Endothelial cell of umbilical vein (primary cell): ENCODE measurements around the gene TENT4A. TPM values are rescaled to one million over a fixed set of nuclear protein-coding genes. Genes with fewer than 3 reads are reported as not detected.
"Not testable (repeated sequence)": the region's sequence is repeated elsewhere in the genome, so short reads cannot be mapped to it uniquely, and the experiment has no call there.

Experiments
- BruUV-seq: library from RNA; stranded (reverse); fragments of 400-500 nt; replicated peaks from 2 replicates; lab custom pipeline; 2021; lab: Mats Ljungman, UMichigan
- CTCF ChIA-PET: fragments of 300-600, 350-600 bp; sonication (Branson Sonifier 250); formaldehyde crosslinking; loops from one replicate; lab custom pipeline; 2021; ENCODE audit warnings: antibody characterized with exemption, inconsistent platforms; lab: Charles Lee
- POLR2A ChIA-PET: fragments of 300-600, 350-600 bp; sonication (Branson Sonifier 250); formaldehyde crosslinking; loops from one replicate; lab custom pipeline; 2021; ENCODE audit warnings: antibody characterized with exemption, inconsistent platforms; lab: Charles Lee
- DNase-seq: peaks from one replicate; pipeline ENCODE4 v3.0.0-alpha.2; 2011; ENCODE audit warnings: low read depth, low spot score
- FAIRE-seq: peaks from 2 replicates; lab custom pipeline; 2011; peaks lifted over from hg19 to GRCh38; lab: Jason Lieb, UNC
- H2AFZ ChIP-seq: 2 replicates; pipeline ENCODE4 v1.6.0; 2012; ENCODE audit warnings: low read depth, low read length, control low read depth, inconsistent platforms
- H3K27ac ChIP-seq: 2 replicates; pipeline ENCODE4 v1.5.1; 2011; ENCODE audit warnings: low read depth, mild to moderate bottlenecking, control low read depth, low read length, moderate library complexity; ENCODE audit not compliant: insufficient read depth
- H3K27me3 ChIP-seq, 2 experiments: 2 replicates each; pipeline versions ENCODE4 v1.6.0 to v1.6.1; 2011; ENCODE audit warnings: low read length in 2 of 2, mixed read lengths in 1 of 2; ENCODE audit not compliant: control insufficient read depth in 2 of 2, insufficient read depth in 2 of 2
- H3K36me3 ChIP-seq, 2 experiments: 2 replicates in 1 of 2; 3 replicates in 1 of 2; pipeline ENCODE4 v1.5.1; 2011; ENCODE audit warnings: low read length in 2 of 2, mild to moderate bottlenecking in 1 of 2, moderate library complexity in 1 of 2; ENCODE audit not compliant: control insufficient read depth in 2 of 2, insufficient read depth in 2 of 2; ENCODE audit errors: extremely low read depth in 1 of 2
- H3K4me1 ChIP-seq: 3 replicates; pipeline ENCODE4 v1.5.1; 2011; ENCODE audit warnings: mild to moderate bottlenecking, low read length; ENCODE audit not compliant: control insufficient read depth, insufficient read depth; ENCODE audit errors: extremely low read depth
- H3K4me2 ChIP-seq: 2 replicates; pipeline ENCODE4 v1.6.1; 2011; ENCODE audit warnings: low read length, control low read depth, mixed read lengths; ENCODE audit not compliant: insufficient read depth
- H3K4me3 ChIP-seq, 3 experiments: fragments of 200-600 bp in 1 of 3; sonication (generic), shearing (Covaris generic) in 1 of 3; replicated peaks in 1 of 3; 2 replicates each; pipeline ENCODE4 v1.5.1; 2011 to 2016; ENCODE audit warnings: control low read depth in 3 of 3, low read length in 3 of 3, mild to moderate bottlenecking in 2 of 3, inconsistent platforms in 1 of 3, low read depth in 1 of 3, moderate library complexity in 1 of 3; ENCODE audit not compliant: insufficient read depth in 1 of 3
- H3K79me2 ChIP-seq: 2 replicates; pipeline ENCODE4 v1.6.0; 2012; ENCODE audit warnings: low read length, inconsistent platforms; ENCODE audit not compliant: control insufficient read depth, insufficient read depth
- H3K9ac ChIP-seq: replicated peaks from 2 replicates; pipeline ENCODE3; 2011; ENCODE audit warnings: low read length, control low read depth; ENCODE audit not compliant: insufficient read depth; ENCODE audit errors: extremely low read depth
- H3K9me1 ChIP-seq: replicated peaks from 3 replicates; pipeline ENCODE4 v1.6.0; 2011; ENCODE audit warnings: mild to moderate bottlenecking, low read length; ENCODE audit not compliant: control insufficient read depth, insufficient read depth; ENCODE audit errors: extremely low read depth
- H3K9me3 ChIP-seq: replicated peaks from 2 replicates; pipeline ENCODE4 v1.5.1; 2012; ENCODE audit warnings: low read length, inconsistent platforms; ENCODE audit not compliant: control insufficient read depth, insufficient read depth
- H4K20me1 ChIP-seq: replicated peaks from 2 replicates; pipeline ENCODE3; 2011; ENCODE audit warnings: mild to moderate bottlenecking, low read length; ENCODE audit not compliant: control insufficient read depth, insufficient read depth; ENCODE audit errors: extremely low read depth
- CTCF ChIP-seq, 2 donors: IDR thresholded peaks; 1 replicate in 1 of 2; 2 replicates in 1 of 2; pipeline ENCODE4 v1.5.1; 2011; ENCODE audit warnings: low read length in 2 of 2, mild to moderate bottlenecking in 2 of 2, moderate library complexity in 2 of 2, control low read depth in 1 of 2, inconsistent platforms in 1 of 2, low read depth in 1 of 2; ENCODE audit not compliant: insufficient read depth in 1 of 2; ENCODE audit errors: extremely low read depth in 1 of 2
- EZH2 ChIP-seq: IDR thresholded peaks from 2 replicates; pipeline ENCODE4 v1.6.1; 2012; ENCODE audit warnings: borderline replicate concordance, low read depth, mild to moderate bottlenecking, moderate library complexity, low read length, inconsistent platforms; ENCODE audit not compliant: severe bottlenecking
- FOS ChIP-seq: IDR thresholded peaks from 2 replicates; pipeline ENCODE4 v1.6.1; 2011; ENCODE audit warnings: mild to moderate bottlenecking, low read length, moderate library complexity, borderline replicate concordance; ENCODE audit not compliant: insufficient read depth
- GATA2 ChIP-seq: IDR thresholded peaks from 2 replicates; pipeline ENCODE4 v1.7.0; 2011; ENCODE audit warnings: low read depth, mild to moderate bottlenecking, moderate library complexity, mixed read lengths, low read length; ENCODE audit not compliant: insufficient read length, insufficient read depth
- JUN ChIP-seq: IDR thresholded peaks from 2 replicates; pipeline ENCODE4 v1.6.1; 2011; ENCODE audit warnings: borderline replicate concordance, low read depth; ENCODE audit not compliant: insufficient read length, insufficient read depth
- MAX ChIP-seq: IDR thresholded peaks from 2 replicates; pipeline ENCODE4 v1.6.1; 2011; ENCODE audit not compliant: insufficient read depth, insufficient read length
- MYC ChIP-seq: IDR thresholded peaks from one replicate; pipeline ENCODE4 v1.6.1; 2011; ENCODE audit warnings: mild to moderate bottlenecking, low read depth, low read length
- POLR2AphosphoS5 ChIP-seq: IDR thresholded peaks from 2 replicates; pipeline ENCODE4 v1.6.1; 2012; ENCODE audit warnings: low read depth, mild to moderate bottlenecking, control low read depth, low read length, moderate library complexity; ENCODE audit not compliant: insufficient read depth
- dilution Hi-C: fragments of 300-500 bp; cut with MboI; formaldehyde crosslinking; loops from one replicate; pipeline ENCODE4 v1.15.0; 2019; ENCODE audit warnings: low sequenced_read_pairs; ENCODE audit not compliant: extremely low pct_ligation_motif_present
- intact Hi-C: fragments of 100-400 bp; cut with micrococcal nuclease; formaldehyde crosslinking; loops from one replicate; pipeline ENCODE4 v1.10.0; 2022
- polyA plus RNA-seq, 4 experiments: library from polyadenylated mRNA; depleted of rRNA in 3 of 4; stranded (reverse) in 3 of 4; unstranded in 1 of 4; fragments of >200 nt; gene quantifications; 2 replicates each; pipeline versions ENCODE4 v1.2.1 to v1.2.3, GENCODE V29; 2011 to 2012; ENCODE audit warnings: missing spikeins in 1 of 4
- total RNA-seq: library from RNA; stranded (reverse); gene quantifications from 2 replicates; pipeline ENCODE4 v1.2.3, GENCODE V29; 2021

Gene TENT4A
- total and polyA plus RNA-seq, 2 donors (not counting 3 experiments of a cell fraction or from before 2014, with no cell fraction given): 10.2 to 35.4 TPM

GRCh38 chr5:6667648-6668047 is 45.6 kb upstream of the TENT4A start:
- H3K4me1 ChIP-seq: no peaks in the 10 kb centered on the region
- dilution Hi-C loops: no loop called here
- H3K4me3 ChIP-seq: no peak overlapping the region
- H2AFZ ChIP-seq: no peak overlapping the region
- H3K9me1 ChIP-seq: no peaks in the 10 kb centered on the region
- DNase-seq: no peak
- POLR2A ChIA-PET: no interaction called here
- CTCF ChIA-PET: no interaction called here
- H3K4me2 ChIP-seq: no peak overlapping the region
- H3K27ac ChIP-seq: no peak overlapping the region
- H3K27me3 ChIP-seq: no peaks in the 10 kb centered on the region
- H3K36me3 ChIP-seq: no peaks in the 10 kb centered on the region
- intact Hi-C loops: no loop called here
- BruUV-seq: no TSS peak
- no peaks in the 10 kb centered on the region for H3K79me2 ChIP-seq
- no peak overlapping the region for H3K9ac ChIP-seq
- H3K9me3 ChIP-seq: no peaks in the 10 kb centered on the region
- no peaks in the 10 kb centered on the region for H4K20me1 ChIP-seq
- TF ChIP-seq POLR2AphosphoS5 (no peak), CTCF (IDR thresholded peaks at IDR 0.05; ENCODE audit: extremely low read depth in 1 of 2, insufficient read depth in 1 of 2, low read depth in 1 of 2, low read length in 2 of 2) (no peak), JUN (no peak), MAX (no peak), GATA2 (no peak), EZH2 (no peak), FOS (no peak), MYC (no peak)
- FAIRE-seq: no peak

- H3K4me3 ChIP-seq, intact Hi-C loops, POLR2A ChIA-PET, dilution Hi-C loops, H3K9me1 ChIP-seq, H3K79me2 ChIP-seq, H3K9ac ChIP-seq, H4K20me1 ChIP-seq, H3K4me1 ChIP-seq, DNase-seq, BruUV-seq, H3K4me2 ChIP-seq, H3K27me3 ChIP-seq, CTCF ChIA-PET, H3K9me3 ChIP-seq, H3K27ac ChIP-seq, H3K36me3 ChIP-seq, FAIRE-seq, H2AFZ ChIP-seq: not testable (repeated sequence)
Measured at GRCh38 chr5:6668717-6669116, 44.5 kb upstream of the TENT4A start.
